ENCODE results near the gene GPC6. TPM values are rescaled to one million over a fixed set of nuclear protein-coding genes. Genes with fewer than 3 reads are reported as not detected.

The GPC6 gene
- total RNA-seq, 1 experiment from 2014 or later = 0.22 TPM

DNA sequence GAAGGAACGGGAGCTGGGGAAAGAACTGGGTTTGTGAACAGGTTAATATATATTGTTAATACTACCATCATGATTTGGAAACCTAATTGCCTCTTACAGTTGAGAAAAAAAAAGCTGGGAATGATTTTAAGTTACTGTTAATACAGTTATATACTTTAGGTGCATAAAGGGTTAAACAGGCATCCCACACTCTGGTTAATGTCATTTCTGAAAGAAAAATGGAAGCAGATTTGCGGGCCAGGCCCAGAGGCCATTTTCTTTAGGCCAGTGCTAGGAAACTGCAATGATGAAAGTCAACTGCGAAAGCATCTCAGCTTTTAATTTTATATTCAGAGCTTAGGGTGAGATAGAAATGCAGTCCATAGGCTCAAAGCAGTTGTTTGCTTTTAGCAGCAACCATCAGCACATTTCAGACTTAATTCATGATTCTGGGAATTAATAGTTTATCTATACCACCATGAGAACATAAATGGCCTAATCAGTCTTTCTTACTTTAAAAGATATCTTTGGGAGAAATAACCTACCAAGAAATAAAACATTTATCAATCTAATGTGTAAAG lies 592.8 kb downstream of the GPC6 start:
- POLR2A ChIA-PET = no interaction called here
- no TSS peak for BruUV-seq (replicated peaks)

More for the DNA sequence above, 592.8 kb downstream of the GPC6 start:
- ATAC-seq (no peak), DNase-seq (ENCODE audit: low read depth, low spot score) (no peak)
- no peak for TF ChIP-seq EZH2 (IDR thresholded peaks at IDR 0.05)
- TF ChIP-seq JUND (IDR thresholded peaks at IDR 0.05) = no peak
- TF ChIP-seq, protein P1, sequence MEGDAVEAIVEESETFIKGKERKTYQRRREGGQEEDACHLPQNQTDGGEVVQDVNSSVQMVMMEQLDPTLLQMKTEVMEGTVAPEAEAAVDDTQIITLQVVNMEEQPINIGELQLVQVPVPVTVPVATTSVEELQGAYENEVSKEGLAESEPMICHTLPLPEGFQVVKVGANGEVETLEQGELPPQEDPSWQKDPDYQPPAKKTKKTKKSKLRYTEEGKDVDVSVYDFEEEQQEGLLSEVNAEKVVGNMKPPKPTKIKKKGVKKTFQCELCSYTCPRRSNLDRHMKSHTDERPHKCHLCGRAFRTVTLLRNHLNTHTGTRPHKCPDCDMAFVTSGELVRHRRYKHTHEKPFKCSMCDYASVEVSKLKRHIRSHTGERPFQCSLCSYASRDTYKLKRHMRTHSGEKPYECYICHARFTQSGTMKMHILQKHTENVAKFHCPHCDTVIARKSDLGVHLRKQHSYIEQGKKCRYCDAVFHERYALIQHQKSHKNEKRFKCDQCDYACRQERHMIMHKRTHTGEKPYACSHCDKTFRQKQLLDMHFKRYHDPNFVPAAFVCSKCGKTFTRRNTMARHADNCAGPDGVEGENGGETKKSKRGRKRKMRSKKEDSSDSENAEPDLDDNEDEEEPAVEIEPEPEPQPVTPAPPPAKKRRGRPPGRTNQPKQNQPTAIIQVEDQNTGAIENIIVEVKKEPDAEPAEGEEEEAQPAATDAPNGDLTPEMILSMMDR (IDR thresholded peaks at IDR 0.05 in 2 of 3, conservative IDR thresholded peaks at IDR 0.05 in 1 of 3; ENCODE audit: borderline replicate concordance in 1 of 3, insufficient read depth in 1 of 3, low read depth in 2 of 3, low read length in 2 of 3) = no peak
- no peak for TF ChIP-seq EGR1 (IDR thresholded peaks at IDR 0.05; ENCODE audit: low read depth)
- TF ChIP-seq, protein P2, sequence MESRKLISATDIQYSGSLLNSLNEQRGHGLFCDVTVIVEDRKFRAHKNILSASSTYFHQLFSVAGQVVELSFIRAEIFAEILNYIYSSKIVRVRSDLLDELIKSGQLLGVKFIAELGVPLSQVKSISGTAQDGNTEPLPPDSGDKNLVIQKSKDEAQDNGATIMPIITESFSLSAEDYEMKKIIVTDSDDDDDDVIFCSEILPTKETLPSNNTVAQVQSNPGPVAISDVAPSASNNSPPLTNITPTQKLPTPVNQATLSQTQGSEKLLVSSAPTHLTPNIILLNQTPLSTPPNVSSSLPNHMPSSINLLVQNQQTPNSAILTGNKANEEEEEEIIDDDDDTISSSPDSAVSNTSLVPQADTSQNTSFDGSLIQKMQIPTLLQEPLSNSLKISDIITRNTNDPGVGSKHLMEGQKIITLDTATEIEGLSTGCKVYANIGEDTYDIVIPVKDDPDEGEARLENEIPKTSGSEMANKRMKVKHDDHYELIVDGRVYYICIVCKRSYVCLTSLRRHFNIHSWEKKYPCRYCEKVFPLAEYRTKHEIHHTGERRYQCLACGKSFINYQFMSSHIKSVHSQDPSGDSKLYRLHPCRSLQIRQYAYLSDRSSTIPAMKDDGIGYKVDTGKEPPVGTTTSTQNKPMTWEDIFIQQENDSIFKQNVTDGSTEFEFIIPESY (IDR thresholded peaks at IDR 0.05; ENCODE audit: extremely low read depth, insufficient replicate concordance, low read length) = no peak
- no peak for TF ChIP-seq YY1 (IDR thresholded peaks at IDR 0.05; ENCODE audit: extremely low read depth, insufficient replicate concordance, low read depth, low read length)
- TF ChIP-seq SRF (IDR thresholded peaks at IDR 0.05; ENCODE audit: low read depth) = no peak
- TF ChIP-seq TCF7L2 (IDR thresholded peaks at IDR 0.05; ENCODE audit: borderline replicate concordance, extremely low read depth, insufficient read depth, insufficient read length) = no peak
- TF ChIP-seq, protein P3, sequence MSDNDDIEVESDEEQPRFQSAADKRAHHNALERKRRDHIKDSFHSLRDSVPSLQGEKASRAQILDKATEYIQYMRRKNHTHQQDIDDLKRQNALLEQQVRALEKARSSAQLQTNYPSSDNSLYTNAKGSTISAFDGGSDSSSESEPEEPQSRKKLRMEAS (IDR thresholded peaks at IDR 0.05) = no peak
- no peaks in the 10 kb centered on the region for H4K20me1 ChIP-seq (ENCODE audit: insufficient read depth)
- intact Hi-C loops (cut with micrococcal nuclease) = no loop called here
- H3K36me3 ChIP-seq (ENCODE audit: control insufficient read depth in 1 of 2, insufficient read depth in 2 of 2, low read length in 2 of 2) = no peaks in the 10 kb centered on the region
- peaks cover 16 to 18% of the 10 kb centered on the region in 2 experiments; a peak in 3 of 4 replicates for H3K9me3 ChIP-seq (ENCODE audit: control insufficient read depth in 1 of 2, insufficient read depth in 1 of 2, low read depth in 1 of 2, low read length in 2 of 2)
- no peaks in the 10 kb centered on the region for H3K4me1 ChIP-seq (ENCODE audit: control insufficient read depth in 1 of 2, insufficient read depth in 2 of 2, low read length in 2 of 2)
- H3K4me2 ChIP-seq (ENCODE audit: low read length) = no peak overlapping the region
- H3K4me3 ChIP-seq (replicated peaks in 1 of 2; ENCODE audit: low read depth in 1 of 2, low read length in 2 of 2) = no peak overlapping the region
- H3K27me3 ChIP-seq (ENCODE audit: insufficient read depth, low read length) = no peaks in the 10 kb centered on the region
- no peaks in the 10 kb centered on the region for H3K79me2 ChIP-seq (ENCODE audit: insufficient read depth, low read length)
- CTCF ChIA-PET = no interaction called here
- no peaks in the 10 kb centered on the region for H3K9me2 ChIP-seq (ENCODE audit: insufficient read depth)
- no peak overlapping the region for H3K27ac ChIP-seq (ENCODE audit: low read depth, low read length)
- H2AFZ ChIP-seq (ENCODE audit: low read depth, low read length, poor library complexity, severe bottlenecking) = no peak overlapping the region
- no peak overlapping the region for H3K9ac ChIP-seq (ENCODE audit: low read length)
- RAD21 ChIA-PET (ENCODE audit: low non-redundant PET in 1 of 2, low total read pairs in 2 of 2, uncharacterized antibody in 2 of 2, unreplicated experiment in 2 of 2) = no interaction called here
